K562 (cell line): ENCODE measurements around the gene PRSS8.

ENCODE experiments used
- CTCF ChIP-seq, 3 experiments: IDR thresholded peaks in 2 of 3; conservative IDR thresholded peaks in 1 of 3; 2 replicates each; pipeline ENCODE4 v1.5.1; 2011 to 2012; ENCODE audit warnings: low read length in 3 of 3, mild to moderate bottlenecking in 3 of 3, control low read depth in 2 of 3, improper control_type of control experiment in 1 of 3, inconsistent platforms in 1 of 3, low read depth in 1 of 3, mixed read lengths in 1 of 3, moderate library complexity in 1 of 3; ENCODE audit not compliant: insufficient read depth in 2 of 3
- FOXK1 ChIP-seq: sonication (generic); formaldehyde crosslinking; IDR thresholded peaks from 2 replicates; pipeline ENCODE4 v1.8.0; 2022; ENCODE audit warnings: missing genetic modification reagents, mild to moderate bottlenecking, borderline replicate concordance
- GMEB1 ChIP-seq: fragments of 250-450 bp; sonication (Bioruptor Pico); IDR thresholded peaks from 2 replicates; pipeline ENCODE4 v1.4.0; 2020; ENCODE audit warnings: mild to moderate bottlenecking
- KDM1A ChIP-seq, 2 experiments: fragments of 450-650 bp; IDR thresholded peaks; 2 replicates each; pipeline ENCODE4 v1.6.1; 2016; ENCODE audit warnings: mild to moderate bottlenecking in 2 of 2
- MYNN ChIP-seq, 2 experiments: sonication (generic); formaldehyde crosslinking in 1 of 2; IDR thresholded peaks; 2 replicates each; pipeline versions ENCODE4 v1.5.0 to v1.6.1; 2016 to 2020; ENCODE audit warnings: antibody characterized with exemption in 1 of 2, missing genetic modification reagents in 1 of 2
- SIN3A ChIP-seq, 2 experiments: fragments of 150-350 bp in 1 of 2; IDR thresholded peaks; 2 replicates each; pipeline ENCODE4 v1.6.1; 2011 to 2016; ENCODE audit warnings: borderline replicate concordance in 2 of 2, low read depth in 2 of 2, low read length in 2 of 2, mild to moderate bottlenecking in 2 of 2, moderate library complexity in 2 of 2; ENCODE audit not compliant: control insufficient read depth in 1 of 2
- TEAD1 ChIP-seq, 2 experiments: fragments of 450-650 bp in 1 of 2; sonication (generic) in 1 of 2; formaldehyde crosslinking; IDR thresholded peaks; 2 replicates each; pipeline versions ENCODE4 v1.4.0 to v1.8.0; 2020 to 2022; ENCODE audit warnings: mild to moderate bottlenecking in 2 of 2, missing genetic modification reagents in 1 of 2
- U2AF2 ChIP-seq: fragments of 200-400 bp; formaldehyde crosslinking; optimal IDR thresholded peaks from 2 replicates; pipeline ENCODE3; 2017; ENCODE audit warnings: low read depth, mild to moderate bottlenecking, low read length
- ZC3H4 ChIP-seq: sonication (generic); formaldehyde crosslinking; IDR thresholded peaks from 2 replicates; pipeline ENCODE4 v1.9.0; 2021; ENCODE audit warnings: missing genetic modification reagents, borderline replicate concordance
- ZNF133 ChIP-seq: fragments of 250-450 bp; sonication (Bioruptor Pico); IDR thresholded peaks from 2 replicates; pipeline ENCODE4 v1.4.0; 2020; ENCODE audit warnings: mild to moderate bottlenecking
- ZNF785 ChIP-seq: fragments of 250-450 bp; sonication (Bioruptor Pico); IDR thresholded peaks from 2 replicates; pipeline ENCODE4 v1.4.0; 2020; ENCODE audit warnings: mild to moderate bottlenecking

- TF ChIP-seq KDM1A (IDR thresholded peaks at IDR 0.05) (no peak), FOXK1 (CRISPR knock-in tag) (no peak), CTCF (IDR thresholded peaks at IDR 0.05 in 2 of 3, conservative IDR thresholded peaks at IDR 0.05 in 1 of 3; ENCODE audit: insufficient read depth in 2 of 3, low read depth in 1 of 3, low read length in 3 of 3) (no peak), U2AF2 (no peak), GMEB1 (CRISPR knock-in tag) (no peak), SIN3A (IDR thresholded peaks at IDR 0.05; ENCODE audit: borderline replicate concordance in 2 of 2, control insufficient read depth in 1 of 2, low read depth in 2 of 2, low read length in 2 of 2) (no peak), ZNF133 (CRISPR knock-in tag) (no peak), TEAD1 (CRISPR knock-in tag; IDR thresholded peaks at IDR 0.05) (no peak), MYNN (IDR thresholded peaks at IDR 0.05) (no peak), MYNN (CRISPR knock-in tag; IDR thresholded peaks at IDR 0.05) (no peak), ZC3H4 (CRISPR knock-in tag) (no peak), ZNF785 (CRISPR knock-in tag) (no peak)
Measured at GRCh38 chr16:31085411-31085810, 50.1 kb downstream of the PRSS8 start.
